D721Med (cell line): ENCODE results near the gene NCEH1.

Experiments used
- DNase-seq: peaks from one replicate; pipeline ENCODE4 v3.0.0; 2011; ENCODE audit warnings: low spot score; ENCODE audit not compliant: insufficient read length
- FAIRE-seq: peaks from 2 replicates; lab custom pipeline; 2011; peaks lifted over from hg19 to GRCh38; lab: Jason Lieb, UNC
- TF ChIP-seq, protein P1 (sequence below): IDR thresholded peaks from 2 replicates; pipeline ENCODE4 v1.5.1; 2012; ENCODE audit warnings: mild to moderate bottlenecking, control low read depth; ENCODE audit not compliant: insufficient read depth; ENCODE audit errors: missing control alignments

The NCEH1 gene

DNA sequence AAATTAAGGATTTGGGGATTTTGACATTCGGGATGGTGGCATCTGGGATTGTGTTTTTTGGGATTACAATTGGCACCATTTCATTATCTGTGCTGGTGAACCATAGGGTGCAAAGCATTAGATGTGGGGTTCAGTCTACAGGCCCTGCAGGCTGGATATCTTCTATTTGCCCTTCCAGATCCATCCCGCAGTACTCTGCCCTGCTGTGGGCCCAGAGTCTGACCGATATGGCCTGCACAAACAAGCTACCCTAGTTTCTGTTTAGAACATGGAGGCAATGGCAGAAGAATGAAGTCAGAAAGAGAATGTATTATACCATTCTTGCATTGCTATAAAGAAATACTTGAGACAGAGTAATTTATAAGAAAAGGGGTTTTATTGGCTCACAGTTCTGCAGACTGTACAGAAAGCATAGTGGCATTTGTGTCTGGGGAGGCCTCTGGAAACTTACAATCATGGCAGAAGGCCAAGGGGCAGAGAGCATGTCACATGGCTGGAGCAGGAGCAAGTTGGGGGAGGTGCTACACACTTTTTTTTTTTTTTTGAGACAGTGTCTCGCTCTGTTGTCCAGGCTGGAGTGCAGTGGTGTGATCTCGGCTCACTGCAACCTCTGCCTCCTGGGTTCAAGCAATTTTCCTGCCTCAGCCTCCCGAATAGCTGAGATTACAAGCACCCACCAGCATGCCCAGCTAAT, 93.7 kb downstream of the NCEH1 start:
- TF ChIP-seq, protein P1, sequence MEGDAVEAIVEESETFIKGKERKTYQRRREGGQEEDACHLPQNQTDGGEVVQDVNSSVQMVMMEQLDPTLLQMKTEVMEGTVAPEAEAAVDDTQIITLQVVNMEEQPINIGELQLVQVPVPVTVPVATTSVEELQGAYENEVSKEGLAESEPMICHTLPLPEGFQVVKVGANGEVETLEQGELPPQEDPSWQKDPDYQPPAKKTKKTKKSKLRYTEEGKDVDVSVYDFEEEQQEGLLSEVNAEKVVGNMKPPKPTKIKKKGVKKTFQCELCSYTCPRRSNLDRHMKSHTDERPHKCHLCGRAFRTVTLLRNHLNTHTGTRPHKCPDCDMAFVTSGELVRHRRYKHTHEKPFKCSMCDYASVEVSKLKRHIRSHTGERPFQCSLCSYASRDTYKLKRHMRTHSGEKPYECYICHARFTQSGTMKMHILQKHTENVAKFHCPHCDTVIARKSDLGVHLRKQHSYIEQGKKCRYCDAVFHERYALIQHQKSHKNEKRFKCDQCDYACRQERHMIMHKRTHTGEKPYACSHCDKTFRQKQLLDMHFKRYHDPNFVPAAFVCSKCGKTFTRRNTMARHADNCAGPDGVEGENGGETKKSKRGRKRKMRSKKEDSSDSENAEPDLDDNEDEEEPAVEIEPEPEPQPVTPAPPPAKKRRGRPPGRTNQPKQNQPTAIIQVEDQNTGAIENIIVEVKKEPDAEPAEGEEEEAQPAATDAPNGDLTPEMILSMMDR: no peak
- DNase-seq (no peak), FAIRE-seq (no peak)

DNA sequence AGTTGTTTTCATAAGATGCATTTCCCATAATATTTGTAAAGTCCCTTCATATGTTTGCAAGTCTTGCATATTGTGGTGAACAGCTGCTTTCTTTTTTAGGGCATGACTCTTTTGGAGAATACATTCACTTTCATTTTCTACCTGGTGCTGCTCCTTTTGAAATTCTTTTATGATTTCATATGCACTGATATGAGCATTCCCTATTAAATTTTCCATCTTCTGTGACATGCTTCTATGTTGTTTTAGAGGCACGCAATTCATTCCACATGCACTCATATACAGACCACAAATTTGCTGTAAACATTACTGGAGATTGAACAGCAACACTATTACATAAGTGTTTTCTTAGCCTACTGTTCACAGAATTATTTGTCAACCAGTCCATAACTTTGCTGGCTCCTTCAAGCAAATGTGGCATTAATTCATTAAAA, 94.8 kb downstream of the NCEH1 start:
- TF ChIP-seq, protein P1: no peak
- FAIRE-seq (no peak), DNase-seq (no peak)

DNA sequence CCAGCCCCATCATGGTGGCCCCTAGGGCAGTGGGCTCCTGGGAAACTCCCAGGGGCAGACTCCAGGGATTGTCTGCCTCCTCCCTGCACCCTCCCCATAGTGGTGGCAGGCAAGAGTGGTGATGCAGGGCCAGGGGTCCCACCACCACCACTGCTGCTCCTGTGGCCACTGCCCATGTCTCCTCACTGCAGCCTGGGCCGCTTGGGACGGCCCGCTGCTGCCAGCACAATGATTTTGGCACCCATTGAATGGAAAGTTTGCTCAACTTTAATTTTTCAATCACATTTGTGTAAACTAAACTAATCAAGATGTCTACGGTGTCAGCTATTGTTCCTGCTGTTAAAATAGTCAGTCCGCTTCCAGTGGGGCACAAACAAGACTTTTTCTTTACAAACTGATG, 95.6 kb downstream of the NCEH1 start:
- FAIRE-seq (no peak), DNase-seq (no peak)
- TF ChIP-seq, protein P1: no peak

DNA sequence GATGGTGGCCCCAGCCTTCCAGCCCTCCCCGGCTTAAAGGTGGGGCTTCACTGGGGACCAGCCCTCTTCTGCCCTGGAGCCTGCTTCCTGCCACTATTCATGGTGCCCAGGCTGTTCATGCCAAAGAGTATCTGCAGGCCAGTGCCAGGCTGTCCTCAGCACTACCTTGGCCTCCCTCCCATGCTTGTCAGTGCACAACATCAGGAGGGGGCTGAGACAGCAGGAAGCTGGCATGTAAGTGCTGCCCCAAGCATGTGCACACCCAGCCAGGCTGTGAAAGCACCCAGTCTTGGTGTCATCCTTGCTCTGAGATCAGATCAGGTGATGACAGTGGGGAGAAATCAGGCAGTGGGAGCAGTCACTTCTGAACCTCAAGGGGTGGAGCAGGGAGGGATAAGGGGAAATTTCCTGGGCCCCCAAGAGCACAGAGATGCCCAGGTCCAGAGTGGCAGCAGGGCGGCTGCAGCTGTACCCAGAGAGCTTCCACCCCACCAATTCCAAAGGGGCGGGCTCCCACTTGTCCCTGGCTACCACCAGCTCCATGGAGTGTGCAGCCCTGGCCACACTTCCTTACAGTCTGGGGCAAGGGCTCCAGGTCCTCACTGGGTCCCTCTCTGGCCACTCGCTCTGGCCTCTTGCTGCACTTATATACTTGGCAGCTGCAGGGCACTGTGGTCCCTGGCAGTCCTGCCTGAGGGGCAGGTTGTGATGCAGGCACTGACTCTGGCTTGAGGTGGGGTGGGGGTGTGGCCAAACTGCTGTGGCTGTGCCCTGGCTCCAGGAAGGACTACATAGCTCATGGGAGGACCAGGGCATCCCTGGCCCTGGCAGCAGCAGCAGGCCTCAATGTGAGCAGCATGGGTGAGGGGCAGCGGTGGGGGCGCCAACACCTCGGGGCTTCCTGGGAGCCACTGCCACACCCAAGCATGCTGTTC, 96.3 kb downstream of the NCEH1 start:
- no peak for FAIRE-seq
- TF ChIP-seq, protein P1: no peak

DNA sequence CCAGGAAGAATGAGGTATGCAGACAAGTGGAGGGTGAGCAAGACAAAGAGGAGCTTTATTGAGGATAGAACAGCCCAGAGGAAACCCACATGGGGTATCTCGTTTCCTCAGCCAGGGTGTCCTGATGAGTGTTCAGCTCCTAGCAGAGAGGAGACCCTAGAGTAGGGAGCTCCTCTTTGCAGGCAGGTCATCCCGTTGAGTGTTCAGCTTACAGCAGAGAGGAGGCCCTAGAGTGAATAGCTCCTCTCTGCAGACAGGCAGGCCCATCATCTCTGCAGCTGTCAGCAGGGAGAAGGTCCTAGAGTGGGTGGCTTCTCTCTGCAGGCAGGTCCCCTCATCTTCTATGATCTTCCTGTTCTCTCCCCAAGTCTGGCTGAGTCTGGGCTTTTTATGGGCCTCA, 97.0 kb downstream of the NCEH1 start:
- FAIRE-seq (no peak), DNase-seq (no peak)
- TF ChIP-seq, protein P1: no peak

More for the DNA sequence above, 96.3 kb downstream of the NCEH1 start:
- no peak for DNase-seq

DNA sequence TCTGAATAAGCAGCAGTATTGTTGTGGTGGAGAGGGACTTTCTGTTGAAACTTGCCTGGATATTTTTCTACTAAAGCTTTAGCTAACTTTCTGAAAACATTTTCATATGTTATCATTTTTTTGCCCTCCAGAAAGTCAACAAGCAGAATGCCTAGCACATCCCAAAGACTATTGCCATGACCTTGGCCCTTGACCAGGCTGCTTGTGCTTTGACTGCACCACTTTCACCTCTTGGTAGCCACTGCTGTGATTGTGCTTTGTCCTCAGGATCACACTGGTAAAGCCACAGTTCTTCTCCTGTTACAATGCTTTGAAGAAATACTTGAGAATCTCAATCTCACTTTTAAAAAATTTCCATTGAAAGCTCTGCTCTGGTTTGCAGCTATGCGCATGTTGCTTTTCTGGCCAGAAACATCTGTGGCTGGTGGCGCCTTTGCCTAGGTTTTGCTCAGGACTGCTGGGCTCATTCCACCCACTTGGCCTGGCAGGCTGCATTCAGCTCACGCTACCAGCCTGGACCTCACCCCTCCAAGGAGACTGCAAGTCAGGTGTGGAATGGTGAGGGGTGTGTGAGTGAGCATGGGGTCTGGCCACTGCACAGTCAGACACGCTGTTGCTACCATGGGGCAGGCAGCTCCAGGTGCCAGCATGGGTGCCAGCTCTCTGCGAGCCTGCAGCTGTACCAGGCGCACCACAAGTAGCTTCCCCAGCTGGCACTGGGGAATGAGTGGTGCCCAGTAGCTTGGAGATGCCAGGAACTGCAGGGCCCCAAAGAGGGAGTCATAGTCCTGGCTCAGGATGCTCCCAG, 97.8 kb downstream of the NCEH1 start:
- no peak for FAIRE-seq

More for the DNA sequence above, 97.8 kb downstream of the NCEH1 start:
- no peak for DNase-seq
- TF ChIP-seq, protein P1: no peak
